HG02981 (cell line): ENCODE measurements around the gene SORCS2.
A peak's percentile ranks its signal among the peaks of the same experiment; 100 is the strongest.

Experiments
- ATAC-seq: cut with Tn5 transposase; IDR thresholded peaks from one replicate; pipeline ENCODE4 v1.9.1; 2021; ENCODE audit warnings: mild to moderate bottlenecking, moderate library complexity; ENCODE audit not compliant: unreplicated experiment

The SORCS2 gene

GRCh38 chr4:7192252-7193029 lies at the start of gene SORCS2:
Gene SORCS2 (plus strand): TSS chr4:7192538.
- ATAC-seq = peak; percentile 73

- ATAC-seq = no peak
These were observed 47.7 kb upstream of the SORCS2 start for GRCh38 chr4:7144374-7145290.

- no peak for ATAC-seq
These were observed 46.9 kb upstream of the SORCS2 start for GRCh38 chr4:7145291-7145934.

GRCh38 chr4:7146059-7146785 lies 46.1 kb upstream of the SORCS2 start:
- no peak for ATAC-seq

GRCh38 chr4:7146786-7147115 lies 45.6 kb upstream of the SORCS2 start:
- no peak for ATAC-seq

- no peak for ATAC-seq
These were observed 45.1 kb upstream of the SORCS2 start for GRCh38 chr4:7147261-7147660.

GRCh38 chr4:7147661-7148310 lies 44.6 kb upstream of the SORCS2 start:
- ATAC-seq = no peak

GRCh38 chr4:7148337-7148736 lies 44.0 kb upstream of the SORCS2 start:
- ATAC-seq = no peak

GRCh38 chr4:7150036-7150635 lies 42.2 kb upstream of the SORCS2 start:
- no peak for ATAC-seq

GRCh38 chr4:7151668-7152227 lies 40.6 kb upstream of the SORCS2 start:
- ATAC-seq = no peak

GRCh38 chr4:7153711-7154110 lies 38.6 kb upstream of the SORCS2 start:
- no peak for ATAC-seq

- ATAC-seq = no peak
These were observed 37.9 kb upstream of the SORCS2 start for GRCh38 chr4:7154351-7154981.

GRCh38 chr4:7155590-7156071 lies 36.7 kb upstream of the SORCS2 start:
- no peak for ATAC-seq

- ATAC-seq = no peak
These were observed 36.0 kb upstream of the SORCS2 start for GRCh38 chr4:7156328-7156727.

- ATAC-seq = no peak
These were observed 35.4 kb upstream of the SORCS2 start for GRCh38 chr4:7156761-7157488.

- no peak for ATAC-seq
These were observed 34.7 kb upstream of the SORCS2 start for GRCh38 chr4:7157666-7158065.

- ATAC-seq = no peak
These were observed 34.1 kb upstream of the SORCS2 start for GRCh38 chr4:7158081-7158750.

GRCh38 chr4:7158991-7159390 lies 33.3 kb upstream of the SORCS2 start:
- no peak for ATAC-seq
